ENCODE measurements around the gene MMP11. TPM values are rescaled to one million over a fixed set of nuclear protein-coding genes. Genes with fewer than 3 reads are reported as not detected.

MMP11 gene
- total RNA-seq, 2 experiments from 2014 or later, result 0.27 to 0.50 TPM

DNA sequence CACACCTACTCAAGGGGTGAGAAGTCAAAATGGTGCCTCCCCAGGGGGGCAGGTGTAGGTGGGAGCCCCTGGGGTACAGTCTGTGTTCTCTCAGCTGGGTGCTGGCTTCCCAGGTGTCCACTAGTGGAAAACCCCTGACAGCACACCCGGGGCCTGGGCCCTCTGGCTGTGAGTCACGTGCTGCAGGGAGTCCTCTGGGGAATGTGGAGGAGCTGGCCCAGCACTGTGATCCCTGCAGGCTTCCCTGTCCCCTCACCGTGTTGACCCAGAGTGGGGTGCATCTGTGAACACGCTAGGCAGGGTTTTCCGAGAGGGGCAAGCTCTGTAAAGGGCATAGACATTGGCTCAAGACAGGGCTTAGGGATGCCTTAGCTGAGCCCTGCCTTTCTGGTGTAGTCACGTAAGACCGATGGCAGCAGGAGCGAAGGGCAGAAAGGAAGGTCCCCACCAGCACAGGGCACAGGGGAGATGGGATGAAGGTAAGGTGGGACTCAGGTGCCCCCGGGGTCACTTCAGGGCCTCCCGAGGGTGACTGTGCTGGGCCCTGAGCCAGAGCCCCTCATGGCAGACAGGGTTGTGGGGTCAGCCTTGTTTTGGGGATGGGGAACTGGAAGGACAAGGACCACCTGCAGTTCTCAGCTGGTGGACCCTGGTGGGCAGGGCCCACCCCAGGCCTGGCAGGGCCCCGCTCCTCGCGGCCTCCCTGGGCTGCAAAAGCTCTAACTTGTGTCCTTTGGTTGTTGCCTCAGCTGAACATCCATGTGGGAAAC lies 52.0 kb downstream of the MMP11 start:
- Mint-ChIP-seq H3K4me1 (peaks cover 42% of the 10 kb centered on the region), H3K27me3 (no peaks in the 10 kb centered on the region), H3K4me3 (no peak overlapping the region), H3K36me3 (ENCODE audit: low read depth) (peaks cover 65% of the 10 kb centered on the region), H3K9me3 (no peaks in the 10 kb centered on the region), H3K27ac (peak overlapping the region; percentile 80)
- no peak for DNase-seq
- ChIA-PET POLR2A (no interaction called here), CTCF (interaction anchor here (0.6 to 1.4 kb wide), 7 partner anchors 10 to 54 kb away, joined by 3 to 6 read pairs (median 3); no protein-coding TSS in a partner anchor)

DNA sequence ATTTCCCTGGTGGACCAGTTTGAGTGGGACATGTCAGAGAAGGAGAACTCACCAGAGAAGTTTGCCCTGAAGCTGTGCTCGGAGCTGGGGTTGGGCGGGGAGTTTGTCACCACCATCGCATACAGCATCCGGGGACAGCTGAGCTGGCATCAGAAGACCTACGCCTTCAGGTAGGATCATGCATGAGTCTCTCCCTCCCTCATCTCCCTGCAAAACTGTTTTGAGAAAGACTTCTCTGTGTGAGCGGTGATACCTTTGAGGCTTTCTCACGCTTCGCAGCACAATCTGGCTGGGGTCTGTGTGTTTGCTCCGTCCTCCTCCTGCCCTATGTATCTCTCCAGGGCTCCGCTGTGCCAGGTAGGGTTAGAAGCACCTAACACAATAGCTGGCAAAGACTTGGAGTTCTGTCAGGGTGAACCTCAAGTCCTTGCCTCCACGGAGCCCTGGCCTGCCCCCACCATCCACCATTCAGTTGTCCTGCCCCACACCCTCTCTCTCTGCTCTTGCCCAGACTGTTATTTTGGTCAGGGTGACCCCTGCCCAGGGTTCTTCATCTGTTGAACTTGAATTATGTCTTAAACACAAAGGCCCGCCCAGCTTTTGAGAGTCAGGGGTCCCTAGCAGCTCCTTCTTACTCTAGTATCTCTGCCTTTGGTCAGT lies 52.7 kb downstream of the MMP11 start:
- DNase-seq, result no peak
- H3K4me3 Mint-ChIP-seq, result no peak overlapping the region
- peaks cover 39% of the 10 kb centered on the region for H3K4me1 Mint-ChIP-seq
- POLR2A ChIA-PET, result no interaction called here
- H3K27me3 Mint-ChIP-seq, result no peaks in the 10 kb centered on the region
- peaks cover 67% of the 10 kb centered on the region for H3K36me3 Mint-ChIP-seq (ENCODE audit: low read depth)
- CTCF ChIA-PET, result interaction anchor here (0.7 to 1.4 kb wide), 5 partner anchors 10 to 33 kb away, joined by 3 to 5 read pairs (median 3); no protein-coding TSS in a partner anchor
- H3K27ac Mint-ChIP-seq, result peak overlapping the region; percentile 95
- H3K9me3 Mint-ChIP-seq, result no peaks in the 10 kb centered on the region

DNA sequence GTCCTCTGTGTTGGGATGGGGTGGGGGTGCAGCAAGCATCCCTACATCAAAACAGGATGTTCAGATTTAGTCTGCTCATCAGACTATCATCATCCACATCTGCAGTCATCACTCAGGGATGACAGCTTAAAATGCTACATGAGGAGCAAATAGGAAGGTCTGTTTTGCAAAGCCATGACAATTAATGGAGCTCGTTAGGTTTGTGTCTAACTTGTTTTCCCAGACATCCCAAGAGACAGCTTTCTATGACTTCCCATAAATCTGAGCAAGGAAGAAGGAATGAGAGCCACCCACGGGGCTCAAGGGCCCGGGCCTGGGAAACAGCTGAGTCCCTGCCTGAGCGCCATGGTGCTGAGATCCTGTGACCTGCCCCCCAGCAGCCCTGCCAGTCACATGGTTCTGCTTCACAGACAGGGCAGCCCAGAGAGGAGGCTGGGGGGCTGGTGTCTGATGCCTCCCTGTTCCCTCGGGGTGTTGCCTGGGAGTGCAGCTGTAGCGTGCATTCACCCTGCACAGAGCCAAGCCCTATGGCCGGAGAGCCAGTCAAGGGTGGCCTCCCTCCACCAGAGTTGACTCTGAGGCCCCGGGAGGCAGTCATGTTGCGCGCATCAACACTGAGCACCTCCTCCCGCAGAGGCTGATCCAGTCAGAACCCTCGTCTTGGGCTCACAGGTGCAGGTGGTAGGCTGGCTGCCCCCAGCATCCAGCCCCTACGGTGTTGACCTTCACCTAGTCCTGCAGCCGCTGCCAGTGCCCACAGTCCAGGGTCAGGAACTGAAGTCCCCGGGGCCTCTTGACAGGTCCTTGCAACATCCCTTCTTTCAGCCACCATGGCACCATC lies 54.1 kb downstream of the MMP11 start:
- Mint-ChIP-seq H3K4me1 (peaks cover 30% of the 10 kb centered on the region), H3K27me3 (no peaks in the 10 kb centered on the region), H3K4me3 (no peak overlapping the region), H3K27ac (peak overlapping the region; percentile 95), H3K36me3 (ENCODE audit: low read depth) (peaks cover 59% of the 10 kb centered on the region), H3K9me3 (no peaks in the 10 kb centered on the region)
- DNase-seq, result no peak
- ChIA-PET CTCF (no interaction called here), POLR2A (interaction anchor here (0.6 kb wide), 1 partner anchor 28 kb away, joined by 4 read pairs; no protein-coding TSS in a partner anchor)

DNA sequence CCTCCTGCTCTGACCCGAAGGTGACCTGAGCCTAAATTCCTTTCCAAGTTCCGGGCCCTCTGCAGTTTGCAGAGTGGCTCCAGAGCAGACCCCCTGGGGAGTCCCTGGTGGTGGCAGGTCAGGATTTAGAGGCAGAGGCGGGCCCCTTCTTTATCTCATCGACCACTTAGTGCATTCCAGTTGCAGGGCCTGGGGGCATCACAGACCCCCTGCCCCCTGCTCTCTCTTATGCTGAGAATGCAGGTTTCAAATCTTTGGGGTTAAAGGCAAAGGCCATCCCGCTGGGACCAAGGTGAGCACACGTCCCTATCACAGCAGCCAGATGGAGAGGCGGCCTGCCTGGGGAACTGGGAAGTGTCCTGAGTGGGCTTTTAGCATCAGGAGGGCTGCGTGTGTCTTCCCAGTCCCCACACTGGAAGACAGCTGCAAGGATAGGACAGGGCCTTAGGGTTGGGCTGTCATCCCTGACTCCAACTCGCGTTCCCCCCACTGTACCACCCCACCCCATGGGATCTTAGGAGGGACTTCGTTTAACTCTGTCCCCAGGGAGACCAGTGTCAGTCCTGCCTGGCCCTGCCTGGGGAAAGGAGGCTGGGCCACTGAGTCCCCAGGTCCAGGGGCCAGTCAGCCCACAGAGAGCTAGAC lies 54.8 kb downstream of the MMP11 start:
- H3K27me3 Mint-ChIP-seq, result no peaks in the 10 kb centered on the region
- ChIA-PET POLR2A (no interaction called here), CTCF (interaction anchor here (0.9 to 1.2 kb wide), 2 partner anchors 15 to 17 kb away, joined by 3 to 4 read pairs; no protein-coding TSS in a partner anchor)
- no peak overlapping the region for H3K4me3 Mint-ChIP-seq
- H3K9me3 Mint-ChIP-seq, result no peaks in the 10 kb centered on the region
- H3K27ac Mint-ChIP-seq, result peak overlapping the region; percentile 95
- peaks cover 57% of the 10 kb centered on the region for H3K36me3 Mint-ChIP-seq (ENCODE audit: low read depth)
- H3K4me1 Mint-ChIP-seq, result peaks cover 29% of the 10 kb centered on the region
- DNase-seq, result no peak

DNA sequence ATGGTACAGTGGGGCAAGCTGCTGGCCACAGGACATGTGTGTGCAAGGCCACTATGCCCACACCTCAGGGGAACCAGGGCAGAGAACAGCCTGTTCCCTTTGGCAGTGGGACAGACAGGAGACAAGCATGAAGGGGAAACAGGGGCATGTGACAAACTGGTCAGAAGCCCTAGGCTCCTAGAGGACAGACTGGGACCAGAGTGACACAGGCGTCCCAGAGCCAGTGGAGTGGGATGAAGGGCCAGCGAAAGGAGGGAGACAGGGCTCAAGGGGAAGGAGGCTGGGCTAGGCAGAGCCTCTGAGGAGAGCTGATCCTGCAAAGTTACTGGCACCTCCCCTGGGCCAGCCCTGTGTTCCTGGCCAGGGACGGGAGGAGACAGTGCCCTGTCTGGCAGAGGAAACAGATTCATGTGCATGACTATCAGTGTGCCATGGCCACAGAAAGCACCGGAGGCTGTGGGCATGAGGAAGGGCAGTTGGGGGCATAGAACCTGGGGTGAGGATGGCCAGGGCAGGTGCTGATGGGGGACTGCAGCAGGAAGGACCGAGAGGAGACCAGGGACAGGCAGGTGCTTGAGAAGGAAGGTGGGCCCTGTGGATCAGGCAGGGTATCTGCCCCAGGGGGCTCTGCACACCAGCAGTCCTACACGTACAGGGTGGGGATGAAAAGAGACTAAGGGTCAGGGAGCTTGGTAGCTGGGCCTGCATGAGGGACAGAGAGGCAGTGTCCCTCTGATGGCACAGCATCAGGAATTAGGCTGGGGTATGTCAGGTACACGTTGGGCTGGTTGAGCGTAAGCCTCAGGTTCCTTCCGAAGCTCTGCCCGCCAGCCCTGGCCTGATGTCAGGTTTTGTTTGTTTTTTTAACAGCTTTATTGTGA lies 56.4 kb downstream of the MMP11 start:
- no peak for DNase-seq
- ChIA-PET CTCF (interaction anchor here (1.0 kb wide), 1 partner anchor 15 kb away, joined by 3 read pairs; no protein-coding TSS in a partner anchor), POLR2A (no interaction called here)
- no peak overlapping the region for H3K4me3 Mint-ChIP-seq
- no peaks in the 10 kb centered on the region for H3K27me3 Mint-ChIP-seq
- H3K27ac Mint-ChIP-seq, result no peak overlapping the region
- H3K36me3 Mint-ChIP-seq (ENCODE audit: low read depth), result peaks cover 46% of the 10 kb centered on the region
- no peaks in the 10 kb centered on the region for H3K9me3 Mint-ChIP-seq
- peaks cover 21% of the 10 kb centered on the region for H3K4me1 Mint-ChIP-seq

DNA sequence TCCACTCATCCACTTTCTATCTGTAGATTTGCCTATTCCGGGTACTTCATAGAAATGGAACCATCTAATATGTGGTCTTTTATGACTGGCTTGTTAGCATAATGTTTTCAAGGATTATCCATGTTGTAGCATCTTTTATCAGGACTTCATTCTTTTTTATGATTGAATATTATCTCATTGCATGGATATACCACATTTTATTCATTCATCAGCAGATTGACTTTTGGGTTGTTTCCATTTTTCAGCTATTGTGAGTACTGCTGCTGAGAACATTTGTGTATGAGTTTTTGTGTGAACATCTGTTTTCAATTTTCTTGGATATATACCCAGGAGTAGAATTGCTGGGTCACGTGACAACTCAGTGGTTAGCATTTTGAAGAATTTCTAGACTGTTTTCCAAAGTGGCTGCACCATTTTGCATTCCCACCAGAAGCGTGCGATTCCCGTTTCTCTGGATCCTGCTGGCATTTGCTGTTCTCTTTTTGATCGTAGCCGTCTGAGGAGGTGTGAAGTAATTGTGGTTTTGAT lies 57.3 kb downstream of the MMP11 start:
- no peak for DNase-seq
- Mint-ChIP-seq H3K27me3 (no peaks in the 10 kb centered on the region), H3K27ac (peak overlapping the region; percentile 68), H3K9me3 (no peaks in the 10 kb centered on the region), H3K4me1 (peaks cover 21% of the 10 kb centered on the region), H3K4me3 (no peak overlapping the region), H3K36me3 (ENCODE audit: low read depth) (peaks cover 42% of the 10 kb centered on the region)
- CTCF ChIA-PET, result interaction anchor here (1.0 kb wide), 1 partner anchor 14 kb away, joined by 3 read pairs; no protein-coding TSS in a partner anchor
- POLR2A ChIA-PET, result no interaction called here

DNA sequence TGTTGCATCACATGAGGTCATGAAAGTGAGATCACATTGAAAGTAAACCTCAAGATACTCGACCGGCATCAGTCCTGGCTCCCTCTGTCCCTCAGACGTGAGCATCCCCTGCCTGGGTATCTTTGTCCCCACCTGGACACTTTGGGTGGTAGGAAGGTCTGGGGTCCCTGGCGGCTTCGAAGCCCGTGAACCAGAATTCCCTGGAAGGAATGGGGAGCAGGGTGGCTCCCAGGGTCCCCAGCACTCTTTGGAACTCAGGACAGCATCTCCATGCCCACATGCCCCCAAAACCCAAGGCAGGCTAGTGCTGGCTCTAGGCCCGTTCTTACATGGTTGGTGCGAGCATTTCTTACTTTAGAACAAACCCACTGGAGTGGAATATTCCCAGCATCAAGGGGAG lies 58.6 kb downstream of the MMP11 start:
- no peak overlapping the region for H3K27ac Mint-ChIP-seq
- POLR2A ChIA-PET, result no interaction called here
- H3K36me3 Mint-ChIP-seq (ENCODE audit: low read depth), result peaks cover 32% of the 10 kb centered on the region
- no peaks in the 10 kb centered on the region for H3K27me3 Mint-ChIP-seq
- no peak for DNase-seq
- H3K4me1 Mint-ChIP-seq, result peaks cover 11% of the 10 kb centered on the region
- CTCF ChIA-PET, result no interaction called here
- H3K4me3 Mint-ChIP-seq, result no peak overlapping the region
- H3K9me3 Mint-ChIP-seq, result no peaks in the 10 kb centered on the region

DNA sequence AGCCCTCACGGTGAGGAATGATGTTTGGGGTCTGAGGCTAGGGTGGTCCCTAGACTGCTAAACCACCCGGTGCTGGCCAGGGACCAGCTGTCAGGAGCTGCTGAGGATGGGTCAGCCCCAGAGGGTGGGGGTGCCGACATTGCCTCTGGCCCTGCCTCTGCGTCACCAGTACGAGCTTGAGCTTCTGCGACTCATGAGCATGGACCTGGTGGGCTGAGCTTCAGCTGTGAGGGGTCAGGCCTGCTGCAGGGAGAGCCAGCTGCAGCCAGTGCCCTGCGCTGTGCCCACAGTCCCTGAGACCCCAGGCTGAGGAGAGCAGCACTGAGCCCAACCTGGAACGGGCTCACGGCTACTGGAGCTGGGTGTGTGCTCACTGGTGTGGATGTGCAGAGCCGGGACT lies 59.1 kb downstream of the MMP11 start:
- Mint-ChIP-seq H3K4me3 (no peak overlapping the region), H3K4me1 (peaks cover 6% of the 10 kb centered on the region), H3K27me3 (no peaks in the 10 kb centered on the region), H3K36me3 (ENCODE audit: low read depth) (peaks cover 28% of the 10 kb centered on the region), H3K27ac (no peak overlapping the region), H3K9me3 (no peaks in the 10 kb centered on the region)
- DNase-seq, result no peak
- POLR2A ChIA-PET, result no interaction called here
- CTCF ChIA-PET, result interaction anchor here (1.3 kb wide), 1 partner anchor 115 kb away, joined by 3 read pairs; no protein-coding TSS in a partner anchor

DNA sequence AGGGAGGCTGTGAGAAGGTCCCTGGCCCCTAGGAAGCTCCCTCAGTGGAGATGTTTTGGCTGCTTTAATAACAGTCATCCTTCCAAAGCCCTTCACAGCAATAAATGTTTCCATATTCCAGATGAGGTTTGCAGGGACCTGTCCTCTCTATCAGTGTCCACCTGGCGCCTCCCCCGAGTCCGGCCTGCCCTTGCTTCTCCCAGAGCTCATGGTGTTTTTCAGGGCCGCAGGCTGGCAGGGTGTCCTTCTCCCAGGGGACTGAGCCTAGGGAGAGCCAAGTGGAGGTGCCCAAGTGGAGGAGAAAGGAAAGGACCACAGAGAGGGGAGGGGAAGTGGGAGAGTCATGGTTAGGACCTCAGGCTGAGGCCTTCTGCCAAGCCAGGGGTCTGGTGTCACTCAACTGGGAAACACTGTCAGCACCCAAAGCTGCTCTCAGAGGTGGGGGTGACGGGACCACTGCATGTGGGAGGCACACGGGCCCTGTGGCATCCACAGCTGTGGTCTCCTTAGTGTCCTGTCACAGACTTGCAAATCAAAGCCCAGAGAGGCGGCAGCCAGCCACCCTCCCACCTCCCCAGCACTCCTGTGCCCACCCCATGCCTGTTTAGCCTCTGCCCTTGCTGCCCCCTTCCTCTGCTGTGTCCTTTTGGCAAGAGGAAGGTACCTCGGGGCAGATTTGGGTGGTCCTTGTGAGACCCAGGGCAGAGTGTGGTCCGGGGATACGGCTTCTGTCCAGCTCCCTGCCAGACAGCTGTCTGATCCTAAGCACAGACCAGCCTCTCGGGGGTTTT lies 59.8 kb downstream of the MMP11 start:
- ChIA-PET CTCF (interaction anchor here (0.6 to 1.3 kb wide), 2 partner anchors 17 to 115 kb away, joined by 3 read pairs; no protein-coding TSS in a partner anchor), POLR2A (no interaction called here)
- H3K27ac Mint-ChIP-seq, result no peak overlapping the region
- H3K4me1 Mint-ChIP-seq, result peaks cover 8% of the 10 kb centered on the region
- no peak overlapping the region for H3K4me3 Mint-ChIP-seq
- peaks cover 25% of the 10 kb centered on the region for H3K36me3 Mint-ChIP-seq (ENCODE audit: low read depth)
- no peaks in the 10 kb centered on the region for H3K27me3 Mint-ChIP-seq
- DNase-seq, result no peak
- no peaks in the 10 kb centered on the region for H3K9me3 Mint-ChIP-seq

DNA sequence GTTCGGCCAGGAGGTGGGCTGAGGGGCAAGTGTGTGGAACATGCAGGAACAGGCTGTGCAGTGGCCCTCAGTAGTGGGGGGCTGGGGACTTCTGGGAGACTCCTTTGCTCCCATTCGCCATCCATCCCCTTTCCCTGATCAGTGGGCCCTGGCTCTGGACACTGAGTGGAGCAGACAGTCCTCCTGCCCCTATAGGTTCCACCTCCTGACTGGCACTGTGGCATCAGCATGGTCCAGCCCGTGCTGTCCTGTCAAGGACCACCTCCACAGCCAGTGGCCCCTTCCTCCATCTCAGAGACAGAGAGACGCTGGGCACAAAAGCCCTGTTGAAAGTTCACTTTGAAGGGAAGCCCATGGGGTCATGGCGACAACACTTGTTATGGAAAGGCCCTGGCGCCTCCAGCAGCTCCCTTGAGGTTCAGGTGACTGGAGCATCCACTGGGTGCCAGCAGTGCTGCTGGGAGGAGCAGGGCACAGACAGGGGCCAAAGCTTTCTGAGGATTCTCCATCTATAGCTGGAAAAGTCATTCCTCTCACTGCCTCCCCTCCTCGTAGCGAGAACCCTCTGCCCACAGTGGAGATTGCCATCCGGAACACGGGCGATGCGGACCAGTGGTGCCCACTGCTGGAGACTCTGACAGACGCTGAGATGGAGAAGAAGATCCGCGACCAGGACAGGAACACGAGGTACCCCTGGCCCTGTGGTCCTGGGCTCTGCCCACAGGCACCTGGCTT lies 60.5 kb downstream of the MMP11 start:
- H3K4me3 Mint-ChIP-seq, result no peak overlapping the region
- H3K9me3 Mint-ChIP-seq, result no peaks in the 10 kb centered on the region
- peaks cover 23% of the 10 kb centered on the region for H3K36me3 Mint-ChIP-seq (ENCODE audit: low read depth)
- H3K27ac Mint-ChIP-seq, result no peak overlapping the region
- DNase-seq, result no peak
- H3K27me3 Mint-ChIP-seq, result no peaks in the 10 kb centered on the region
- peaks cover 12% of the 10 kb centered on the region for H3K4me1 Mint-ChIP-seq
- ChIA-PET POLR2A (no interaction called here), CTCF (interaction anchor here (0.6 to 1.3 kb wide), 2 partner anchors 17 to 116 kb away, joined by 3 read pairs; no protein-coding TSS in a partner anchor)

All from activated CD4-positive, alpha-beta T cell treated with anti-CD3 and anti-CD28 coated beads, Interleukin-2, amount 10 ng/mL, durations not matched to agents 7 days and 5 days (primary cell).